WERI-Rb-1 (cell line): Measurements from ENCODE around the gene SH3BP1.

Experiments
- DNase-seq: peaks from one replicate; pipeline ENCODE4 v3.0.0-alpha.2; 2020
- H3K27ac ChIP-seq: fragments of 250-450 bp; sonication (Bioruptor Pico); 2 replicates; pipeline ENCODE4 v1.5.1; 2020; ENCODE audit warnings: mild to moderate bottlenecking, moderate library complexity
- H3K27me3 ChIP-seq: fragments of 250-450 bp; sonication (Bioruptor Pico); 2 replicates; pipeline ENCODE4 v1.5.1; 2021; ENCODE audit warnings: mild to moderate bottlenecking, low read depth, moderate library complexity; ENCODE audit not compliant: insufficient read depth, severe bottlenecking
- H3K36me3 ChIP-seq: fragments of 250-450 bp; sonication (Bioruptor Pico); 2 replicates; pipeline ENCODE4 v1.5.1; 2020; ENCODE audit warnings: mild to moderate bottlenecking, moderate library complexity
- H3K4me3 ChIP-seq: 2 replicates; pipeline ENCODE4 v1.5.1; 2011; ENCODE audit warnings: low read depth, mild to moderate bottlenecking, control low read depth, low read length
- H3K9me3 ChIP-seq: fragments of 250-450 bp; sonication (Bioruptor Pico); 2 replicates; pipeline ENCODE4 v1.5.1; 2021; ENCODE audit warnings: mild to moderate bottlenecking, moderate library complexity; ENCODE audit not compliant: severe bottlenecking
- TF ChIP-seq, protein P1 (sequence below): IDR thresholded peaks from 2 replicates; pipeline ENCODE4 v1.5.1; 2011; ENCODE audit warnings: low read depth, mild to moderate bottlenecking, control low read depth, inconsistent platforms, low read length

Gene SH3BP1

GRCh38 chr22:37658133-37659065 lies 18.9 kb downstream of the SH3BP1 start, which contains the start of gene PDXP:
TSS of gene PDXP (plus strand) at chr22:37658723. CDS start at chr22:37658783, 60 bp downstream.
- H3K27me3 ChIP-seq, result no peaks in the 10 kb centered on the region
- peaks cover 19% of the 10 kb centered on the region for H3K36me3 ChIP-seq
- TF ChIP-seq, protein P1, sequence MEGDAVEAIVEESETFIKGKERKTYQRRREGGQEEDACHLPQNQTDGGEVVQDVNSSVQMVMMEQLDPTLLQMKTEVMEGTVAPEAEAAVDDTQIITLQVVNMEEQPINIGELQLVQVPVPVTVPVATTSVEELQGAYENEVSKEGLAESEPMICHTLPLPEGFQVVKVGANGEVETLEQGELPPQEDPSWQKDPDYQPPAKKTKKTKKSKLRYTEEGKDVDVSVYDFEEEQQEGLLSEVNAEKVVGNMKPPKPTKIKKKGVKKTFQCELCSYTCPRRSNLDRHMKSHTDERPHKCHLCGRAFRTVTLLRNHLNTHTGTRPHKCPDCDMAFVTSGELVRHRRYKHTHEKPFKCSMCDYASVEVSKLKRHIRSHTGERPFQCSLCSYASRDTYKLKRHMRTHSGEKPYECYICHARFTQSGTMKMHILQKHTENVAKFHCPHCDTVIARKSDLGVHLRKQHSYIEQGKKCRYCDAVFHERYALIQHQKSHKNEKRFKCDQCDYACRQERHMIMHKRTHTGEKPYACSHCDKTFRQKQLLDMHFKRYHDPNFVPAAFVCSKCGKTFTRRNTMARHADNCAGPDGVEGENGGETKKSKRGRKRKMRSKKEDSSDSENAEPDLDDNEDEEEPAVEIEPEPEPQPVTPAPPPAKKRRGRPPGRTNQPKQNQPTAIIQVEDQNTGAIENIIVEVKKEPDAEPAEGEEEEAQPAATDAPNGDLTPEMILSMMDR, result no peak
- peak within 1 kb of the TSS; percentile 77 for H3K27ac ChIP-seq
- no peaks in the 10 kb centered on the region for H3K9me3 ChIP-seq
- H3K4me3 ChIP-seq, result peak within 1 kb of the TSS; percentile 73
- DNase-seq, result peak; percentile 99

DNA sequence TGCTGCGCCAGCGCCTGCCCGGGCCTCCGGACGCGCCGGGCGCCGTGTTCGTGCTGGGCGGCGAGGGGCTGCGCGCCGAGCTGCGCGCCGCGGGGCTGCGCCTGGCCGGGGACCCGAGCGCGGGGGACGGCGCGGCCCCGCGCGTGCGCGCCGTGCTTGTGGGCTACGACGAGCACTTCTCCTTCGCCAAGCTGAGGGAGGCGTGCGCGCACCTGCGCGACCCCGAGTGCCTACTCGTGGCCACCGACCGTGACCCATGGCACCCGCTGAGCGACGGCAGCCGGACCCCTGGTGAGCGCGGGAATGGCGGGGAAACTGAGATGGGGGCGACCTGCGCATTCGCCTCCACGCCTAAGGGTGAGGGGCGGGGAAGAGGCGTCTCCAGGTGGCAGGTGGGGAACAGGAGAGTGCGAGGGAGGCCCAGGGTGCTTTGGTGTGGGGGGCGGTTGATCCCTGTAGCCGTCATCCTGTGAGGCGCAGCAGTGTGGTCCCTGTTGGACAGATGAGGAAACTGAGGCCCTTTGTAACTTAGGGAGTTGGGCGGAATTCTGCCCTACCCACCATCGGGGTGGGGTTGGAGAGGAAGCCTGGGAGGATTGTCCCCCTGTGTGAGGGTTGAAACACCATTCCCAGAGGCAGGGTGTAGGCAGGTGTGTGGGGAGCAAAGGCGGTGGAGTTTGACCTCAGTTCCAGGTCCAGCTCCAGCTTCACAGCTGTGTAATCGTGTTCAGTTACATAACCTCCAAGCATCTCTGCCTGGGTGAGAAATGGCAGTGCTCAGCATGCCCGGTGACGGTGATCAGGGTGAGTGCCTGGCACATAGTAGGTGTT lies 19.8 kb downstream of the SH3BP1 start:
- peak overlapping the region; percentile 73 for H3K4me3 ChIP-seq
- H3K27ac ChIP-seq, result peak overlapping the region; percentile 66
- peak; percentile 53 for DNase-seq
- TF ChIP-seq, protein P1, result no peak
- no peaks in the 10 kb centered on the region for H3K9me3 ChIP-seq
- peaks cover 19% of the 10 kb centered on the region for H3K36me3 ChIP-seq
- H3K27me3 ChIP-seq, result no peaks in the 10 kb centered on the region

DNA sequence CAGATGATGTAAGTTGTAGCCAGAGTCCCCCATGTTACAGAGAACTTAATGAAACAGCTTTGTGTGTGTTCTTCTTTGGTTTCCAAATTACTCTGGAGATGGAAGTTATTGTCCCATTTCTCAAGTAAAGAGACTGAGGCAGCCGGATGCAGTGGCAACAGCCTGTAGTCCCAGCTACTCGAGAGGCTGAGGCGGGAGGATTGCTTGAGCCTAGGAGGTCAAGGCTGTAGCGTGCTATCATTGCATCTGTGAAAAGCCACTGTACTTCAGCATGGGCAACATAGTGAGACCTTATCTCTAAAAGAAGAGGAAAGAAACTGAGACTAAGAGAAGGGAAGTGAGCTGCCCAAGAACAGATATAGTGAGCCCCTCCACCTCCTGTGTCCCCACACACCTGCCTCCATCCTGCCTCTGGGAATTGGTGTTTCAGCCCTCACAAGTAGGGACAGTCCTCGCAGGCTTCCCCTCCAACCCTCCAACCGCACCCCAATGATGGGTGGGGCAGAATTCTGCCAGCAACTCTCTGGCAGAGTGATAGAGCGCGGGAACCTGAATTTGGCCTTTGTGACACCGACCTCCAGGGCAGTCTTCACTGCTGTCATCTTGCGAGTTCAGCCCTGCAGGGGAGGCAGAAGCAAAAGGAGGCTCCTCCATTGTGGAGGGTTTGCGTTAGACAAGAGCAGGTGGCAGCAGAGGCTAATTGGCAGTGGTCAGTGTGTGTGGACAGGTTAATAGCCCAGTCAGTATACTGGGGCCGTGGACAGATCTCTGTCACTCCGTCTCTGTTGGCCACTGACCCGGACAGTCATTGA lies 20.6 kb downstream of the SH3BP1 start:
- Histone ChIP-seq H3K27ac (peak overlapping the region; percentile 66; the same call in 1 of the 2 replicates), H3K36me3 (peaks cover 24% of the 10 kb centered on the region), H3K27me3 (no peaks in the 10 kb centered on the region), H3K9me3 (no peaks in the 10 kb centered on the region), H3K4me3 (peak overlapping the region; percentile 73)
- TF ChIP-seq, protein P1, result no peak
- DNase-seq, result no peak

GRCh38 chr22:37660709-37661045 lies 21.2 kb downstream of the SH3BP1 start:
- no peak overlapping the region for H3K4me3 ChIP-seq
- H3K27ac ChIP-seq, result no peak overlapping the region
- no peak for DNase-seq
- H3K9me3 ChIP-seq, result no peaks in the 10 kb centered on the region
- TF ChIP-seq, protein P1, result no peak
- H3K27me3 ChIP-seq, result no peaks in the 10 kb centered on the region
- H3K36me3 ChIP-seq, result peaks cover 29% of the 10 kb centered on the region

GRCh38 chr22:37661160-37661924 lies 21.9 kb downstream of the SH3BP1 start:
- no peaks in the 10 kb centered on the region for H3K27me3 ChIP-seq
- H3K27ac ChIP-seq, result no peak overlapping the region
- TF ChIP-seq, protein P1, result peak; percentile 35; the same call in 1 of the 2 replicates
- H3K9me3 ChIP-seq, result no peaks in the 10 kb centered on the region
- H3K4me3 ChIP-seq, result no peak overlapping the region
- H3K36me3 ChIP-seq, result peaks cover 35% of the 10 kb centered on the region
- DNase-seq, result no peak
